Measurements from ENCODE around the gene CARS2. TPM values are rescaled to one million over a fixed set of nuclear protein-coding genes. Genes with fewer than 3 reads are reported as not detected.

CARS2 gene
- total RNA-seq, 2 donors from 2014 or later: 43.0 to 82.6 TPM

DNA sequence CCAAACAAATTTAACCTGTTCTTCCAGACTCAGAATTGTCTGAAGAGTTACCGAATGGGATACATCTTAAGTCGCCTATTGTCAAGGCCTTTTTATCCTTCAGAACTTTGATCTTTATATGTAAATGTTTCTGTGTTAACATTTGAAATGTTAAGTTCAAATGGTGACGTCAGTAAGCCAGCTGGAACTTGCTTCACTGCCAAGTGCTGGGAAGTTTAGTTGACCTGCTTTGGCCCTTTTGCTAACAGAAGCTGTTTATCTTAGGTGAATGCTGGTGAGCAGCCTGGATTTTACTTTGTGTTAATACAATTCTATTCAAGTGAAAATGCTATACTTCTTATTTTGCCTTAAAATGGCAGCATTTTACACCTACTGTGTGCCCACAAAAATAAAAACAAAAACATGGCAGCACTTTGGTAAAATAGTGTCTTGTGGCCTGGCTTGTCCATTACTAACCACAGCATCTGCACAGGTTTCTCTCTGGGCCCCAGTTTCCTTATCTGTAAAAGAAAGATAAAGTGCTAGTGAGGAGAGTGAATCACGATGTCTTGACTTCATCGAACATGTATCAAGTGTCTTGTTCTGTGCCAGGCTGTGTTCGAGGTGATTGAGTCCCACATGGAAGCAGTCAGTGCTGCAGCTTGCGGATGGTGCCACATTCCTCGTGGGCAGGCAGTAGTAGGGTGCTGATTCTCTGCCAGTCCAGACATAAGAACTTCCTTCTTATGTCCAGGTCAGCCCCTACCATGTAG, 88.4 kb downstream of the CARS2 start:
- H3K4me3 ChIP-seq: no peak overlapping the region
- no peaks in the 10 kb centered on the region for H3K9me3 ChIP-seq
- H3K27me3 ChIP-seq: no peaks in the 10 kb centered on the region
- no peaks in the 10 kb centered on the region for H3K36me3 ChIP-seq
- peak overlapping the region; percentile 91 for H3K27ac ChIP-seq
- intact Hi-C loops (cut with DNase I): loop anchor here (10.0 kb wide), 1 partner anchor 87 kb away; the partner anchor contains the start of gene CARS2
- TF ChIP-seq, protein P1, sequence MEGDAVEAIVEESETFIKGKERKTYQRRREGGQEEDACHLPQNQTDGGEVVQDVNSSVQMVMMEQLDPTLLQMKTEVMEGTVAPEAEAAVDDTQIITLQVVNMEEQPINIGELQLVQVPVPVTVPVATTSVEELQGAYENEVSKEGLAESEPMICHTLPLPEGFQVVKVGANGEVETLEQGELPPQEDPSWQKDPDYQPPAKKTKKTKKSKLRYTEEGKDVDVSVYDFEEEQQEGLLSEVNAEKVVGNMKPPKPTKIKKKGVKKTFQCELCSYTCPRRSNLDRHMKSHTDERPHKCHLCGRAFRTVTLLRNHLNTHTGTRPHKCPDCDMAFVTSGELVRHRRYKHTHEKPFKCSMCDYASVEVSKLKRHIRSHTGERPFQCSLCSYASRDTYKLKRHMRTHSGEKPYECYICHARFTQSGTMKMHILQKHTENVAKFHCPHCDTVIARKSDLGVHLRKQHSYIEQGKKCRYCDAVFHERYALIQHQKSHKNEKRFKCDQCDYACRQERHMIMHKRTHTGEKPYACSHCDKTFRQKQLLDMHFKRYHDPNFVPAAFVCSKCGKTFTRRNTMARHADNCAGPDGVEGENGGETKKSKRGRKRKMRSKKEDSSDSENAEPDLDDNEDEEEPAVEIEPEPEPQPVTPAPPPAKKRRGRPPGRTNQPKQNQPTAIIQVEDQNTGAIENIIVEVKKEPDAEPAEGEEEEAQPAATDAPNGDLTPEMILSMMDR (IDR thresholded peaks at IDR 0.05): no peak
- H3K4me1 ChIP-seq: peaks cover 4% of the 10 kb centered on the region
- peak; percentile 53 for DNase-seq
- H3K9ac ChIP-seq (ENCODE audit: low read depth in 2 of 2, low read length in 2 of 2): peak overlapping the region; percentile 24 to 42

DNA sequence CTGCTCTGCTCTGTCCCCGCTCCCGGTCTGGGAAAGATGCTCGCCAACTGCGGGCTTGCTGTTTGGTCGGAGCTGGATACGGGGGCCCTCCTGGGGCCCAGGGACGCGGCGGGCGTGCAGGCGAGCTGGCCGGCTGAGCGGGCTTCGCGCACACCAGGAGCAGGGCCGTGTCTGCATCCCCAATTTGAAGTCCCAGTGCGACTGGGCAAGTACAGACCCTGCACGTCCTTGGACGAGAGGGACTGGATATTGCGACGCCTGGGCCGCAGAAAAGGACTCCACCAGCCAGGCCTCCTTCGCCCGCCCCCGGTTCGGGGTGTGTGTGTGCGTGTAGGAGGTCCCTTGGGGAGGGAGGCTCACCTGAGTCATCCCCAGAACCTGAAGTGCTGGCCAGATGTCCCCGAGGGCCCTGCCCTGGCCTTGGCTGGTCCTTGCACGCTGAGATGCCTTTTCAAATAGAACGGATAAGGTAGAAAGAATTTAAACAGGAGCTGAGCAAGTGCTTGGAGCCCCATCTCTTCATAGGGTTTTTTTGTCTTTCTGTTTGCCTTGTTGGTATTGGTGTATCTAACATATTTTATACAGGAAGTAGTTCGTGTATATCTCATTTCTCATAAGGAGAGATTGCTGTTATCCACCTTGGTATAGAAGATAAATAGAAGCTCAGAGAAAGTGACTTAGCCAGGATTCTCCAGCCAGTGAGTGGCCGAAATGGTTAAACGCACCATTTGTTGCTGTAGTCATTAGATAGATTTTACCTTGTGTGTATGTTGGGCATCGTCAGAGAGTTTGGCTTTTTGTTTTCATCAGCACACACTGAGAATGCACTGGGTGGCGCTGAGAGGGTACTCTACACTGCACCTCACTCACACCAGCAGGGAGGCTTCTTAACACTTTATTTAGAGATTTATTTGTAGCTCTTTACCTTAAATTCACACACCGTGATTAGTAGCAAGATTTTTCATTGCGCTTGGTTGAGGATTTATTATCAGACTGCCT, 89.5 kb downstream of the CARS2 start:
- no peaks in the 10 kb centered on the region for H3K36me3 ChIP-seq
- H3K27me3 ChIP-seq: no peaks in the 10 kb centered on the region
- no peaks in the 10 kb centered on the region for H3K9me3 ChIP-seq
- intact Hi-C loops (cut with DNase I): loop anchor here (10.0 kb wide), 1 partner anchor 88 kb away; the partner anchor contains the start of gene CARS2
- DNase-seq: peak; percentile 52
- H3K4me3 ChIP-seq: peak overlapping the region; percentile 95
- peaks cover 4% of the 10 kb centered on the region for H3K4me1 ChIP-seq
- peak overlapping the region; percentile 72 to 96 for H3K9ac ChIP-seq (ENCODE audit: low read depth in 2 of 2, low read length in 2 of 2)
- H3K27ac ChIP-seq: peak overlapping the region; percentile 91
- TF ChIP-seq, protein P1 (IDR thresholded peaks at IDR 0.05): no peak

DNA sequence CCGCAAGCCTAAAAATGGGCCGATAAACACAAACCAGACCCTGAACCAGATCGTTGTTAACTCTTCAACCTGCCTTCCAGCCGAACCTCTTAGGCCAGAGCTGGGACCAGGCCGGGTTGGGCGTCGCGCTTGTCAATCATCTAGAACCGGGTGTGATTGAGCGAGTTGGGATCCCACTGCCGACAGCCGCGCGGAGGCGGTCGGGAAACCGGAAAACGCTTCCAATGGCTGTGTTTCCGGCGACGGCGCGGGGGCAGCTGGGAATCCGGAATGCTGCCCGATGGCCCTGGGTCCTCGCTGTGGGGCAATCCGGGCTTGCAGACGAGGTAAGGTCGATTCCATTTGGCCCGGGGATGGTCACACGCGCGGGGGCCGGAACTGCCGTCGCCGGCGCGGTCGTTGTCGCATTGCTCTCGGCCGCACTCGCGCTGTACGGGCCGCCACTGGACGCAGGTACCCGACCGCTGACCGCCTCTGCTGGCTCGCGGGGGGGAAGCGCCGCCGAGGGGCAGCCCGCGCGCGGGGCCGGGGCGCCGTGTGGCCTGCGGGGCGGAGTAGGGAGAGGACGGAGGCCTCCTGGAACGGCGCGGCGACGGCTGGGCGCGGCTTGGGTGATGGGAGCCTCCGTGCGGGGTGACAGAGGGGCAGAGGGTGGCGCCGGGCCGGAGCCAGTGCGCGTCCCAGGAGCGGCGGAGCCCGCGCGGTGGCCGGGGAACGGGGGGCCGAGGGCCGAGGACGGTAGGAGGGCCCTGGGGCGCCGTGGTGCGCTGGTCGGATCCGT, 90.4 kb downstream of the CARS2 start, which contains the start of gene NAXD:
Gene NAXD (plus strand): TSS at position 224 of the 781 bp plus-strand sequence. CDS start 57 bp downstream, at position 281.
- no peaks in the 10 kb centered on the region for H3K36me3 ChIP-seq
- intact Hi-C loops (cut with DNase I): loop anchor here (10.0 kb wide), 1 partner anchor 89 kb away; the partner anchor contains the start of gene CARS2
- H3K27ac ChIP-seq: peak within 1 kb of the TSS; percentile 91
- no peaks in the 10 kb centered on the region for H3K27me3 ChIP-seq
- H3K4me1 ChIP-seq: peaks cover 4% of the 10 kb centered on the region
- peak; percentile 96 for DNase-seq
- peak within 1 kb of the TSS; percentile 72 to 96 for H3K9ac ChIP-seq (ENCODE audit: low read depth in 2 of 2, low read length in 2 of 2)
- H3K4me3 ChIP-seq: peak within 1 kb of the TSS; percentile 95
- TF ChIP-seq, protein P1 (IDR thresholded peaks at IDR 0.05): no peak
- no peaks in the 10 kb centered on the region for H3K9me3 ChIP-seq

DNA sequence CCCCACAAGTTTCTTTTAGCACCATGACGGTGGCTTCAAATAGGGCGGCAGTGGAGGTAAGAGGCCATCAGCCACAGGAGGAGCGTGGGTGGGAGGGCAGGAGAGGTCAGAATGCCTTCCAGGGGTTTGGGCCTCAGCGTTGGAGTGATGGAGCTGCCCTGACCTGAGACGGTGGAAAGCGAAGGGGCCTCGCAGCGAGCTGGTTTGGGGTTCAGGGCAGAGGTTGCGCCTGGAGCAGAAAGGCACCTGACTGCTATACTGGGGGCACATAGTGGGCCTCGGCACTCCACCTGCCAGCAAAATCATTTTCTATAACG, 91.0 kb downstream of the CARS2 start:
- Histone ChIP-seq H3K9ac (ENCODE audit: low read depth in 2 of 2, low read length in 2 of 2) (peak overlapping the region in 1 of 2 donors; percentile 72), H3K27ac (peak overlapping the region; percentile 91), H3K4me1 (peaks cover 4% of the 10 kb centered on the region), H3K4me3 (peak overlapping the region; percentile 95), H3K9me3 (no peaks in the 10 kb centered on the region), H3K36me3 (no peaks in the 10 kb centered on the region), H3K27me3 (no peaks in the 10 kb centered on the region)
- DNase-seq: no peak
- TF ChIP-seq, protein P1 (IDR thresholded peaks at IDR 0.05): no peak
- intact Hi-C loops (cut with DNase I): loop anchor here (10.0 kb wide), 1 partner anchor 90 kb away; the partner anchor contains the start of gene CARS2

Measured in colonic mucosa (tissue), 4 donors.